Spleen (tissue), 11 donors: ENCODE data around the gene SSTR3. TPM values are rescaled to one million over a fixed set of nuclear protein-coding genes. Genes with fewer than 3 reads are reported as not detected.

Experiments
- DNase-seq: peaks from one replicate; pipeline ENCODE4 v3.0.0-alpha.2; 2020
- H3K27ac ChIP-seq, 8 donors: fragments of 200-600 bp; sonication (generic) in 7 of 8; 1 replicate in 4 of 8; 2 replicates in 4 of 8; pipeline versions ENCODE4 v1.5.0 to v1.8.0; 2016 to 2021; ENCODE audit warnings: inconsistent platforms in 4 of 8, mild to moderate bottlenecking in 4 of 8, moderate library complexity in 1 of 8
- H3K27me3 ChIP-seq, 7 donors: fragments of 200-600 bp; sonication (generic) in 6 of 7; replicated peaks in 1 of 7; 1 replicate in 4 of 7; 2 replicates in 3 of 7; pipeline versions ENCODE4 v1.5.0 to v1.8.0; 2016 to 2021; ENCODE audit warnings: inconsistent platforms in 3 of 7, mild to moderate bottlenecking in 1 of 7
- H3K36me3 ChIP-seq, 6 donors: fragments of 200-600 bp; sonication (generic) in 5 of 6; 1 replicate in 4 of 6; 2 replicates in 2 of 6; pipeline versions ENCODE4 v1.5.0 to v1.8.0; 2016 to 2021; ENCODE audit warnings: inconsistent platforms in 2 of 6
- H3K4me1 ChIP-seq, 6 donors: fragments of 200-600 bp; sonication (generic) in 5 of 6; 1 replicate in 3 of 6; 2 replicates in 3 of 6; pipeline versions ENCODE4 v1.5.0 to v1.8.0; 2016 to 2021; ENCODE audit warnings: inconsistent platforms in 3 of 6
- H3K4me3 ChIP-seq, 8 donors: fragments of 200-600 bp; sonication (generic) in 7 of 8; 1 replicate in 4 of 8; 2 replicates in 4 of 8; pipeline versions ENCODE4 v1.5.0 to v1.8.0; 2016 to 2021; ENCODE audit warnings: inconsistent platforms in 4 of 8, mild to moderate bottlenecking in 4 of 8, moderate library complexity in 2 of 8
- H3K9me3 ChIP-seq, 8 donors: fragments of 200-600 bp; sonication (generic) in 7 of 8; 1 replicate in 4 of 8; 2 replicates in 4 of 8; pipeline versions ENCODE4 v1.5.0 to v1.8.0; 2016 to 2021; ENCODE audit warnings: inconsistent platforms in 4 of 8
- POLR2A ChIP-seq, 3 donors: fragments of 450-650 bp; IDR thresholded peaks; one replicate each; pipeline ENCODE4 v1.5.1; 2017; ENCODE audit warnings: antibody characterized with exemption in 3 of 3, mild to moderate bottlenecking in 1 of 3
- POLR2AphosphoS5 ChIP-seq, 3 donors: sonication (generic); formaldehyde crosslinking; IDR thresholded peaks; one replicate each; pipeline ENCODE4 v1.5.1; 2017; ENCODE audit warnings: antibody characterized with exemption in 3 of 3
- WGBS, 5 donors: extraction: QIAGEN DNeasy Blood & Tissue Kit in 3 of 5; methylation state at CpG; one replicate each; pipeline versions ENCODE4 v1.1.5 to v1.1.7; 2013 to 2018; 5-methylcytosine and 5-hydroxymethylcytosine counted together
- intact Hi-C: fragments of 100-400 bp; cut with DNase I; formaldehyde crosslinking; loops from one replicate; pipeline ENCODE4 v1.15.0; 2023; ENCODE audit warnings: low total_unique reads
- polyA plus RNA-seq, 3 donors: library from polyadenylated mRNA; stranded (reverse); fragments of 200-250 nt; gene quantifications; one replicate each; pipeline ENCODE4 v1.2.1, GENCODE V29; 2013
- total RNA-seq, 7 donors: library from RNA; depleted of rRNA in 3 of 7; stranded (reverse); fragments of >200 nt in 3 of 7; fragmentation: NEBNext Ultra II Directional in 4 of 7; extraction: Animal tissue kit (Norgen Biotek cat#: 25700) in 4 of 7; gene quantifications; one replicate each; pipeline versions ENCODE4 v1.1.0 to v1.2.1, GENCODE V29; 2016 to 2021
- TF ChIP-seq, protein P1 (sequence below), 11 experiments: fragments of 200-600 bp in 7 of 11; fragments of 450-650 bp in 4 of 11; sonication (generic) in 4 of 11; IDR thresholded peaks in 8 of 11; conservative IDR thresholded peaks in 3 of 11; 1 replicate in 7 of 11; 2 replicates in 4 of 11; pipeline versions ENCODE4 v1.4.0 to v1.8.0; 2016 to 2021; ENCODE audit warnings: antibody characterized with exemption in 11 of 11, inconsistent platforms in 4 of 11, mild to moderate bottlenecking in 1 of 11
- donor health status: healthy with polysubstance abuse.
- donor health status: DM: no; HTN: no; CAD: no; lungs with moderate emphysema.
- donor health status: DM: no; HTN: no; CAD: no.
- donor health status: Bipolar disorder and iron deficiency.
- donor health status: healthy.
- donor health status: DM: no; HTN: no; CAD: no.
- donor health status: DM: yes; HTN: yes; CAD: no.

Gene SSTR3
- total and polyA plus RNA-seq, 10 donors = 0.56 to 2.0 (median 1.1) TPM

DNA sequence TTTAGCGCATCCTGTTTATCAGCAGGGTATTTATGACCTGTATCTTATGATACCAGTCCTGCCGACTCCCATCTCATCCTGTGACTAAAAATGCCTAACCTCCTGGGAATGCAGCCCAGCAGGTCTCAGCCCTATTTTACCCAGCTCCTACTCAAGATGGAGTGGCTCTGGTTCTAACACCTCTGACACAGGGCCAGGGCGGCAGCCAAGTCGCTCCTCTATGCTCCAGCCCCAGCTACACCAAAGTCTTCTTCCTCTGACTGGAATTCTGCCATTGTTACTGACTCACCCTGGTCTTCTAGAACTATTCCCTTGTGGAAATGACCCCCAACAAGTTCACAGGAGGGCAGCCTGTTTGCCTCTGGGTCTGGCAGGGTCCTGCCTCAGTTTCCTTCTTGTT, 16.4 kb downstream of the SSTR3 start:
- no peak overlapping the region for H3K4me3 ChIP-seq
- H3K4me1 ChIP-seq = peaks cover 23 to 80% (median 67%) of the 10 kb centered on the region in 6 donors
- peak overlapping the region in 7 of 8 donors; percentile 65 to 98 (median 96) for H3K27ac ChIP-seq
- H3K36me3 ChIP-seq = no peaks in the 10 kb centered on the region
- DNase-seq = peak; percentile 45
- no peaks in the 10 kb centered on the region for H3K9me3 ChIP-seq
- 87 to 91% (median 89%) methylated on average over 4 of the region's 4 CpGs for WGBS, 5 donors
- TF ChIP-seq, protein P1, sequence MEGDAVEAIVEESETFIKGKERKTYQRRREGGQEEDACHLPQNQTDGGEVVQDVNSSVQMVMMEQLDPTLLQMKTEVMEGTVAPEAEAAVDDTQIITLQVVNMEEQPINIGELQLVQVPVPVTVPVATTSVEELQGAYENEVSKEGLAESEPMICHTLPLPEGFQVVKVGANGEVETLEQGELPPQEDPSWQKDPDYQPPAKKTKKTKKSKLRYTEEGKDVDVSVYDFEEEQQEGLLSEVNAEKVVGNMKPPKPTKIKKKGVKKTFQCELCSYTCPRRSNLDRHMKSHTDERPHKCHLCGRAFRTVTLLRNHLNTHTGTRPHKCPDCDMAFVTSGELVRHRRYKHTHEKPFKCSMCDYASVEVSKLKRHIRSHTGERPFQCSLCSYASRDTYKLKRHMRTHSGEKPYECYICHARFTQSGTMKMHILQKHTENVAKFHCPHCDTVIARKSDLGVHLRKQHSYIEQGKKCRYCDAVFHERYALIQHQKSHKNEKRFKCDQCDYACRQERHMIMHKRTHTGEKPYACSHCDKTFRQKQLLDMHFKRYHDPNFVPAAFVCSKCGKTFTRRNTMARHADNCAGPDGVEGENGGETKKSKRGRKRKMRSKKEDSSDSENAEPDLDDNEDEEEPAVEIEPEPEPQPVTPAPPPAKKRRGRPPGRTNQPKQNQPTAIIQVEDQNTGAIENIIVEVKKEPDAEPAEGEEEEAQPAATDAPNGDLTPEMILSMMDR (IDR thresholded peaks at IDR 0.05 in 8 of 11, conservative IDR thresholded peaks at IDR 0.05 in 3 of 11) = no peak
- TF ChIP-seq POLR2A (IDR thresholded peaks at IDR 0.05) (no peak), POLR2AphosphoS5 (IDR thresholded peaks at IDR 0.05) (no peak)
- H3K27me3 ChIP-seq = no peaks in the 10 kb centered on the region
- intact Hi-C loops = loop anchor here (2.0 kb wide), 1 partner anchor 29 kb away; no protein-coding TSS in a partner anchor

DNA sequence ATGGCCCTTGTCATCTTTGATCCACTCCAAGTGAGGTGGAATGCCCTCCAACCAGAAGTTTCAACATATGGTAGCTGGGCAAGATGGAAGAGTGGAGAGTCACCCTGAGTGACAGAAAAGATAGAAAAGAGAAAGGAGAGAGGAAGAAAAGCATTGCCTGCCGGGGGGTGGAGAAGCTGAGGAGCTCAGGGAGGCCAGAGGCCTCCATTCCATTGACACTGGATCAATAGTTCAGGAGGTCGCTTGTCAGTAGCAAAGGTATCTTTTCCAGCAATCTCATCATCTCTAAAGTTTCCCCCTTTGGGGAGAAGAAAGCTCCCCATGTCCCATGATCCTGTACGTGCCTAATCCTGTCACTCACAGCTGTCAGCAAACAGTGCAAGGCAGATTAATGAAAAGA, 17.5 kb downstream of the SSTR3 start:
- DNase-seq = no peak
- Histone ChIP-seq H3K9me3 (no peaks in the 10 kb centered on the region), H3K36me3 (no peaks in the 10 kb centered on the region), H3K4me3 (no peak overlapping the region), H3K4me1 (peaks cover 20 to 70% (median 60%) of the 10 kb centered on the region in 6 donors), H3K27me3 (no peaks in the 10 kb centered on the region), H3K27ac (peak overlapping the region in 7 of 8 donors; percentile 50 to 98 (median 73))
- whole genome bisulfite sequencing, 5 donors = 90 to 96% (median 94%) methylated on average over 3 of the region's 3 CpGs
- intact Hi-C loops = no loop called here
- TF ChIP-seq POLR2A (IDR thresholded peaks at IDR 0.05) = no peak

DNA sequence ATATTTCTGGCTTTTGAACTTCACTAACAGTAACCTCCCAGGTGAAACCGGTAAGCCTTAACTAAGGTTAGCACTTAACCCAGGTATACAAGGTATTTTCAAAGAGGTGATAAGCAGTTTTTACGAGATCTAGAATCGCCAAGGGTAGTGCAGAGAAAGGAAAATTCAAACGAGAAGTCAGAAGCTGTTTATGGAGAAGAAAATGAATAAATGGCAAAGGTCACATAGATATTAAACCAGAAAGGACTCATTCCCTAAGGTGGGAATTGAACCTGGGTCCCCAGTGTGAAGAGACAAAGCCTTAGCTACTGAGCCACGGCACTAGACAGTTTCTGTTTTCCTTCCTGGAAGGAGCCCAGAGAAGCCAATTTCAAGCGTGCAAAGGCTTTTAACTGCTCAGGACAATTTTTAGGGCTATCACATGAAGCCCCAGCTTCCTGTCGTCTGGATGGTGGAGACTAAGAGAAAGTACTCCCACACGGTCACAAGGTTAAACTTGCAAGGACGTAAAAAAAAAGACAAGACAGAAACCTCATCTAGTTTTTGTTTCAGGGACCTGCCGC, 18.6 kb downstream of the SSTR3 start:
- no peak for DNase-seq
- Histone ChIP-seq H3K9me3 (no peaks in the 10 kb centered on the region), H3K27me3 (no peaks in the 10 kb centered on the region), H3K27ac (peak overlapping the region; percentile 11 to 98 (median 72)), H3K4me3 (no peak overlapping the region), H3K4me1 (peaks cover 18 to 73% (median 60%) of the 10 kb centered on the region in 6 donors), H3K36me3 (no peaks in the 10 kb centered on the region)
- intact Hi-C loops = no loop called here
- WGBS, 5 donors = 38 to 44% (median 43%) methylated on average over 10 of the region's 10 CpGs
- TF ChIP-seq, protein P1 (IDR thresholded peaks at IDR 0.05 in 8 of 11, conservative IDR thresholded peaks at IDR 0.05 in 3 of 11) = no peak
- TF ChIP-seq POLR2AphosphoS5 (IDR thresholded peaks at IDR 0.05) = peak in 1 of 3 donors; percentile 27

DNA sequence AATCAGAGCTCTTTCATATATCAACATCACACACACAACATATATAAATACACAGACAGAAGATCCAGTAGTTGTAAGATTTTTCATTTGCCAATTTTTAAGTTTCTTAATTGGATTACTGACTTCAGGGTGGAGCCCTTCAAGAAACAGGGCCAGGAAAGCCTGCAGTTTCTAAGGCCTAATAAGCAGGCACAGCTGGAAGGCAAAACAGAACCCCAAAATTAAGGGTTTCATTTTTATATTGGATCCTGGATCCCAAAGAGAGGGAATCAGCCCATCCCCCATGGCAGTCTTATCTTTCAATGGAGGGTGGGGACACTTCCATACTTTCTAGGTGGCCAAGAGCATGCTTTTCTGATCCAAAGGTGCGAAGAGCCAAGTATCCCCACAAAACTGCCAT, 19.5 kb downstream of the SSTR3 start:
- H3K36me3 ChIP-seq = no peaks in the 10 kb centered on the region
- peak overlapping the region in 6 of 8 donors; percentile 50 to 98 (median 74) for H3K27ac ChIP-seq
- 96 to 100% (median 100%) methylated on average over 1 of the region's 1 CpG for WGBS, 5 donors
- no peaks in the 10 kb centered on the region for H3K9me3 ChIP-seq
- no peak overlapping the region for H3K4me3 ChIP-seq
- no peak for DNase-seq
- TF ChIP-seq, protein P1 (IDR thresholded peaks at IDR 0.05 in 8 of 11, conservative IDR thresholded peaks at IDR 0.05 in 3 of 11) = no peak
- no peak for TF ChIP-seq POLR2AphosphoS5 (IDR thresholded peaks at IDR 0.05)
- TF ChIP-seq POLR2A (IDR thresholded peaks at IDR 0.05) = no peak
- intact Hi-C loops = no loop called here
- peaks cover 21 to 73% (median 60%) of the 10 kb centered on the region in 6 donors for H3K4me1 ChIP-seq
- no peaks in the 10 kb centered on the region for H3K27me3 ChIP-seq
